ENCODE data around the gene PIGU. TPM values are rescaled to one million over a fixed set of nuclear protein-coding genes. Genes with fewer than 3 reads are reported as not detected.
"Not testable (repeated sequence)": the region's sequence is repeated elsewhere in the genome, so short reads cannot be mapped to it uniquely, and the experiment has no call there.

Gene PIGU
- total RNA-seq, 8 experiments from 2014 or later, result 13.4 to 30.9 (median 26.7) TPM

DNA sequence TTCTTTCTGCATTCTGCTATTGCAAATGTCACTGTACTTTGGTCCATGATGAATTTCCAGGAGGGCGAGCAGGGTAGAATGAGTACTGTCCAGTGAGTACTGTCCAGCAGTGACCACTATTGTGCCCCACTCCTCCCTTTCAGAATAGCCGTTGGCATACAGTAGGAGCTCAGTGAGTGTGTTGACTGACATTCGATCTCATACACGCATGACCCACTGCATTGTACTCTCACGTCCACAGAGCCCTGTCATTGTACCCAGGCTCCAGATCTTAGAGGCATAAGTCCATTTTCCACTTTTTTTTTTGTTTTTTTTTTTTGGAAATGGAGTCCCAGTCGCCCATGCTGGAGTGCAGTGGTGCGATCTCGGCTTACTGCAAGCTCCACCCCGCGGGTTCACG, 152.5 kb downstream of the PIGU start:
- Histone ChIP-seq H3K4me1 (replicated peaks in 1 of 2) (no peaks in the 10 kb centered on the region), H3K4me3 (no peak overlapping the region), H3K27ac (no peak overlapping the region)
- in situ Hi-C loops (cut with MboI; ENCODE audit: low pct_unique_long_range_greater_than_20kb in 2 of 9, low sequenced_read_pairs in 9 of 9, unreplicated experiment in 9 of 9), result no loop called here
- no peak for ATAC-seq (replicated peaks in 6 of 8)
- WGBS, 10 experiments, result 60 to 100% (median 95%) methylated on average over 1 to 10 of the region's 11 CpGs; no CpG with 5 or more reads in 2 of the 10 experiments

DNA sequence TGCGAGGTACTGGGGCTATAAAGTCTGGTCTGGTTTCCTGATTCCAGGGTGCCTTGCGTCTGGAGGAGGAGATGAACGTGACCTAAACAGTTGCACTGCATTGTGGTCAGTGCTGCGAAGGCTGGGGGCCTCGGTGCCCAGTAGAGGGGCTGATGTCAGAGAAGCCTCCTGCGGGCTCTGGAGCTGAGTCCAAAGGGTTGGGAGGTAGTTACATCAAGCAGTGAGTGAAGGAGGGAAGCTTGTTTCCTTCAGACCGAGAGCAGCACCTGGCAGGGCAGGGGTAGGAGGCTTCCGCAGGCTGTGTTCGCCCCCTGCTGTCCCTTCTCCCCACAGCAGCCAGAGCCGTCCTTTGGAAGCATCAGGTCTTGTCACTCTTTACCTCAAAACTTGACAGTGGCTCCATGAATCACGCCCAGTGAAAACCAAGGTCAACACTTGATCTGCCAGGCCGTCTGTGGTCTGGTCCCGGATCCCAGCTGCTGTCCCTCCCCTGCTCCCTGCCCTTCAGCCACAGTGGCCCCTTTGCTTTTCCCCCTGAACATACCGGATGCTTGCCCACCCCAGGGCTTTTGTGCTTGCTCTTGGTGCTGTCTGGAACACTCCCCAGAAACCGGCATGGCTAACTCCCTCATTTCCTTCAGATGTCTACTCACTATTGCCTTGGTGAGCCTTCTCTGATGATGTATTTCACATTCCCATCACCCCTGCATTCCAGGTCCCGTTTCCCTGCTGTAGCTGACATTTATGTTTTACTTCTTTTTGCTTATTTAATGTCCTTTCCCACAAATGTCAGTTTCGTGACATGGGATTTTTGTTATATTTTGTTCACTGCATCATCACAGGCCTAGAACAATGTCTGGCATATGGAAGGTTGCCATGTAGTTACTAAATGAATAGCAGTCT, 153.7 kb downstream of the PIGU start:
- Histone ChIP-seq H3K4me3 (no peak overlapping the region), H3K4me1 (replicated peaks in 1 of 2) (no peaks in the 10 kb centered on the region), H3K27ac (no peak overlapping the region)
- 26 to 100% (median 58%) methylated on average over 1 to 8 of the region's 17 CpGs for WGBS, 10 experiments
- ATAC-seq (replicated peaks in 6 of 8), result peak; percentile 1 to 61 (median 46)
- in situ Hi-C loops (cut with MboI; ENCODE audit: low pct_unique_long_range_greater_than_20kb in 2 of 9, low sequenced_read_pairs in 9 of 9, unreplicated experiment in 9 of 9), result no loop called here

DNA sequence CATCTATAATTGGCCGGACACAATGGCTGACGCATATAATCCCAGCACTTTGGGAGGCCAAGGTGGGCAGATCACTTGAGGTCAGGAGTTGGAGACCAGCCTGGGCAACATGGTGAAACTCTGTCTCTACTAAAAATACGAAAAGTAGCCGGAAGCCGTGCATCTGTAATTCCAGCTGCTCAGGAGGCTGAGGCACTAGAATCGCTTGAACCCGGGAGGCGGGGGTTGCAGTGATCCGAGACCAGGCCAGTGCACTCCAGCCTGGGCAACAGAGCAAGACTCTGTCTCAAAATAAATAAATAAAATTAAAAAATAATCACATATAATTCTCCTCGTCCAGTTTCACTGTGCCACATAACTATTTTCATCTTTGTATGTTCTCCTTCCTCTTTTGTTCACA, 157.1 kb downstream of the PIGU start:
- in situ Hi-C loops (cut with MboI; ENCODE audit: low pct_unique_long_range_greater_than_20kb in 2 of 9, low sequenced_read_pairs in 9 of 9, unreplicated experiment in 9 of 9); ATAC-seq (replicated peaks in 6 of 8): not testable (repeated sequence)

GRCh38 chr20:34518863-34519262, 158.0 kb downstream of the PIGU start:
- peaks cover 5 to 15% of the 10 kb centered on the region in 2 donors for H3K4me1 ChIP-seq (replicated peaks in 1 of 2)
- WGBS, 10 experiments, result 0 to 100% (median 62%) methylated on average over 1 to 7 of the region's 7 CpGs; no CpG with 5 or more reads in 2 of the 10 experiments
- ATAC-seq (replicated peaks in 6 of 8); H3K27ac ChIP-seq; H3K4me3 ChIP-seq; in situ Hi-C loops (cut with MboI; ENCODE audit: low pct_unique_long_range_greater_than_20kb in 2 of 9, low sequenced_read_pairs in 9 of 9, unreplicated experiment in 9 of 9): not testable (repeated sequence)

More for the DNA sequence above, 157.1 kb downstream of the PIGU start:
- not testable (repeated sequence) for H3K4me1 ChIP-seq (replicated peaks in 1 of 2); H3K27ac ChIP-seq; H3K4me3 ChIP-seq
- whole genome bisulfite sequencing, 10 experiments, result 51 to 100% (median 95%) methylated on average over 1 to 10 of the region's 10 CpGs; no CpG with 5 or more reads in 1 of the 10 experiments

GRCh38 chr20:34517114-34517505, 159.8 kb downstream of the PIGU start:
- Histone ChIP-seq H3K4me3 (peak overlapping the region; percentile 75 to 92 (median 87)), H3K27ac (peak overlapping the region in 1 of 2 donors; percentile 96), H3K4me1 (replicated peaks in 1 of 2) (peaks cover 5 to 15% of the 10 kb centered on the region in 2 donors)
- ATAC-seq (replicated peaks in 6 of 8), result no peak
- in situ Hi-C loops (cut with MboI; ENCODE audit: low pct_unique_long_range_greater_than_20kb in 2 of 9, low sequenced_read_pairs in 9 of 9, unreplicated experiment in 9 of 9), result no loop called here
- WGBS, 10 experiments, result 0 to 33% (median 3%) methylated on average over 1 to 3 of the region's 3 CpGs; no CpG with 5 or more reads in 3 of the 10 experiments

DNA sequence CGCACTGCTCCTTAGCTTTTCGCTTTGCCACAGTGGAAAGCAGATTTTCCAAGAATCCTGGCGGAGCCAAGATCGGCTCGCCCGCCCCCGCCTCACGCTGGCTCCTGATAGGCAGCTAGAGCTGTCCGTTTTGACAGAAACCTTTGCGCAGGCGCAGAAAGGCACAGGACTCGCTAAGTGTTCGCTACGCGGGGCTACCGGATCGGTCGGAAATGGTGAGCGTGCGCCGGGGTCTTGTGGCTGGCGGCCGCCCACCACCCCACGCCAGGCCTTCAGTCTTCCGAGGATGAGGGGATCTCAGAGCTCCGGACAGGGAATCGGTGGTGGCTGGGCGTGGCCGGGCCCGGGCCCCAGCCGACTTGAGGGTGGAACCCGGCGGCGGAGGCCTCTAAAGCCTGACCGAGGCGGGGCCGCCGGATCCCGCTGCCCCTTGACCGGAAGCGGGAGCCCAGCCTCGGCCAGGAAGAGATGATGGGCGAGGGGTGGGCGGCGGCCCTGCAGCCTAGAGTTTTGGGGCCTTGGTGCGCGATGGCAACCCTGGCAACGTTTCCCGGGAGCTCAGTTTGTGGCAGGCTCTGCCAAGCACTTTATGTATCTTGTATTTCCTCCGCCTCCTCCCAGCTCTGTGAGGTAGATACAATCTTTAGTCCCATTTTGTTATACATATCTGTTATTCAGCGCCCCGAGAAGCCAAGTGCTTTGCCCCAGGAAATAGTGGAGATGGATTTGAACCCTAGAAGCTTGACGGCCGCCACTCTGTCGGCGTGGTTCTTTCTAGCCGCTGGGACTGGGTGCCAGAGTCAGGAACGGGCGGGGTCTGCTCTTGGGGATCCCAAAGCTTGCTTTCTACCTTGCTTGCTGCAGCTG, 160.4 kb downstream of the PIGU start, which contains the start of gene DYNLRB1:
TSS of gene DYNLRB1 (plus strand) at position 176 of the 867 bp plus-strand sequence. CDS start at position 213, 37 bp downstream.
- Histone ChIP-seq H3K27ac (peak within 1 kb of the TSS; percentile 89 to 96), H3K4me3 (peak within 1 kb of the TSS; percentile 75 to 92 (median 87)), H3K4me1 (replicated peaks in 1 of 2) (peaks cover 5 to 15% of the 10 kb centered on the region in 2 donors)
- WGBS, 10 experiments, result 0 to 2% (median 1%) methylated on average over 1 to 18 of the region's 59 CpGs; no CpG with 5 or more reads in 3 of the 10 experiments
- ATAC-seq (replicated peaks in 6 of 8), result peak; percentile 69 to 94 (median 92)
- in situ Hi-C loops (cut with MboI; ENCODE audit: low pct_unique_long_range_greater_than_20kb in 2 of 9, low sequenced_read_pairs in 9 of 9, unreplicated experiment in 9 of 9), result no loop called here

GRCh38 chr20:34515484-34516246, 161.2 kb downstream of the PIGU start:
- peak overlapping the region; percentile 89 to 96 for H3K27ac ChIP-seq
- peaks cover 5 to 15% of the 10 kb centered on the region in 2 donors for H3K4me1 ChIP-seq (replicated peaks in 1 of 2)
- in situ Hi-C loops (cut with MboI; ENCODE audit: low pct_unique_long_range_greater_than_20kb in 2 of 9, low sequenced_read_pairs in 9 of 9, unreplicated experiment in 9 of 9), result no loop called here
- peak overlapping the region; percentile 75 to 92 (median 87) for H3K4me3 ChIP-seq
- WGBS, 10 experiments, result 0 to 43% (median 14%) methylated on average over 4 to 24 of the region's 36 CpGs; no CpG with 5 or more reads in 3 of the 10 experiments
- peak in 6 of 8 experiments; percentile 11 to 74 (median 68) for ATAC-seq (replicated peaks in 6 of 8)

DNA sequence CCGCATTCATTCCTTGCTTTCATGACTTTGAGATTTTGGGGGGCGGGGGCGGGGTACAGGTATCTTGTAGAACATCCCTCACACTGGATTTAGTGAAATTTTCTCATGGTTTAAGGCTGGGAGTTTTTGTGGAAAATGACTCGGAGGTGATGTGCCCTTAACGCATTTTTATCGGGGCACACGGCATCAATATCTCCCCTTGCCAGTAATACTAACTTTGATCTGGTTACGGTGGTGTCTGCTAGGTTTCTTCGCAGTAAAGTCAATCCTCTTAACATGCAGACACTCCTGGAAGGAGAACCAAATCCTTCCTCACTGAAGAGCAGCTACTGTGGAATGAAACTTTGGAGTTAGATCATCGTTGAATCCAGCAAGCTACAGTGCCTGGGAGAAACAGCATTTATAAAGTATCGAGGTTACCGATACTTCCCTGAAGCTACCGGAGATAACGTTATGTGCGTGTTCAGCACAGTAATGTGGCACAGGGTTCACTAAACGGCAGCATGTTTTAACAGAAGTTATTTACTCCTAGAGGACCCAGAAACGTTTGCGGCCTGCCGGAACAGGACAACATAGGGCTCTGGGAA, 161.9 kb downstream of the PIGU start:
- in situ Hi-C loops (cut with MboI; ENCODE audit: low pct_unique_long_range_greater_than_20kb in 2 of 9, low sequenced_read_pairs in 9 of 9, unreplicated experiment in 9 of 9), result no loop called here
- WGBS, 10 experiments, result 3 to 90% (median 30%) methylated on average over 2 to 15 of the region's 19 CpGs
- ATAC-seq (replicated peaks in 6 of 8), result no peak
- H3K27ac ChIP-seq, result peak overlapping the region; percentile 89 to 96
- peaks cover 5 to 15% of the 10 kb centered on the region in 2 donors for H3K4me1 ChIP-seq (replicated peaks in 1 of 2)
- H3K4me3 ChIP-seq, result peak overlapping the region; percentile 75 to 92 (median 87)

GRCh38 chr20:34514034-34514433, 162.9 kb downstream of the PIGU start:
- H3K27ac ChIP-seq; H3K4me3 ChIP-seq; in situ Hi-C loops (cut with MboI; ENCODE audit: low pct_unique_long_range_greater_than_20kb in 2 of 9, low sequenced_read_pairs in 9 of 9, unreplicated experiment in 9 of 9); ATAC-seq (replicated peaks in 6 of 8): not testable (repeated sequence)
- H3K4me1 ChIP-seq (replicated peaks in 1 of 2), result peaks cover 5 to 20% of the 10 kb centered on the region in 2 donors
- 95 to 100% (median 97%) methylated on average over 1 to 13 of the region's 17 CpGs; no CpG with 5 or more reads in 3 of the 10 experiments for WGBS, 10 experiments

DNA sequence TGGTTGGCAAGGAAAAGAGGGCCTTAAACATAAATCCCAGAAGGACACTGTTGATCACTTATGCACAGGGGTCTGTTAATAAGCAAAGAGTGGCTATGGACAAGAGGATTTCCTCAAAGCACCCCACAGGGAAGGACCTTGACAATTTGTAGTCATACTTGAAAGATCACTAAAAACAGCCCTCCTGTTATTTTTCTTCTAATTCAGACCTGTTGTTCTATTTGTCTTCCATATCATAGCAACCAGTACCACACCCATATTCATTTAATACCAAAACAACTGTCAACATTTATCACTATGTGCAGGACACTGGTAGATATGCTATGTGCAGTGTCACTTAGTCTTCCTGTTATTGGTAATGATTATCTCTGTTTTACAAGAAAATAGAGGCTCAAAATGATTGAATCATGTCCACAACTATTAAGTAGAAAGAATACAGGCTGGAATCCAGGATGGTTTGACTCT, 163.9 kb downstream of the PIGU start:
- in situ Hi-C loops (cut with MboI; ENCODE audit: low pct_unique_long_range_greater_than_20kb in 2 of 9, low sequenced_read_pairs in 9 of 9, unreplicated experiment in 9 of 9), result no loop called here
- Histone ChIP-seq H3K4me3 (no peak overlapping the region), H3K4me1 (replicated peaks in 1 of 2) (peaks cover 5 to 21% of the 10 kb centered on the region in 2 donors), H3K27ac (no peak overlapping the region)
- ATAC-seq (replicated peaks in 6 of 8), result peak in 2 of 8 experiments; percentile 42 to 52

GRCh38 chr20:34512266-34512954, 164.5 kb downstream of the PIGU start:
- Histone ChIP-seq H3K27ac (no peak overlapping the region), H3K4me3 (no peak overlapping the region), H3K4me1 (replicated peaks in 1 of 2) (peaks cover 3 to 16% of the 10 kb centered on the region in 2 donors)
- in situ Hi-C loops (cut with MboI; ENCODE audit: low pct_unique_long_range_greater_than_20kb in 2 of 9, low sequenced_read_pairs in 9 of 9, unreplicated experiment in 9 of 9), result no loop called here
- ATAC-seq (replicated peaks in 6 of 8), result no peak
- WGBS, 10 experiments, result 38 to 100% (median 66%) methylated on average over 1 to 4 of the region's 4 CpGs; no CpG with 5 or more reads in 2 of the 10 experiments

Measured in motor neuron (in vitro differentiated cells).